AG04449 (cell line): ENCODE measurements around the gene TMCC3.
A peak's percentile ranks its signal among the peaks of the same experiment; 100 is the strongest.

Experiments used
- CTCF ChIA-PET: fragments of 350-600 bp; formaldehyde crosslinking; extraction: SDS; loops from one replicate; lab custom pipeline; 2021; ENCODE audit warnings: antibody characterized with exemption; lab: Yijun Ruan, JAX
- POLR2A ChIA-PET: fragments of 400-600, 350-600 bp; formaldehyde crosslinking; extraction: SDS; loops from one replicate; lab custom pipeline; 2020; ENCODE audit warnings: antibody characterized with exemption, inconsistent platforms; lab: Yijun Ruan, JAX
- DNase-seq: peaks from one replicate; pipeline ENCODE4 v3.0.0-alpha.2; 2010; ENCODE audit warnings: low read depth, low spot score
- H3K4me3 ChIP-seq: 2 replicates; pipeline ENCODE4 v1.5.1; 2011; ENCODE audit warnings: low read depth, mild to moderate bottlenecking, control low read depth, low read length
- CTCF ChIP-seq: IDR thresholded peaks from one replicate; pipeline ENCODE4 v1.5.1; 2011; ENCODE audit warnings: mild to moderate bottlenecking, moderate library complexity, low read length, control low read depth, inconsistent platforms; ENCODE audit not compliant: insufficient read depth; ENCODE audit errors: missing control alignments

Gene TMCC3

GRCh38 chr12:94659346-94659930 is 9.1 kb upstream of the TMCC3 start:
- no peak overlapping the region for H3K4me3 ChIP-seq
- CTCF ChIA-PET: no interaction called here
- TF ChIP-seq CTCF: no peak
- DNase-seq: no peak
- POLR2A ChIA-PET: interaction anchor here (0.6 kb wide), 1 partner anchor 194 kb away, joined by 3 read pairs; no protein-coding TSS in a partner anchor

- TF ChIP-seq CTCF: no peak
- DNase-seq: no peak
- POLR2A ChIA-PET: interaction anchor here (0.6 kb wide), 1 partner anchor 194 kb away, joined by 3 read pairs; no protein-coding TSS in a partner anchor
- H3K4me3 ChIP-seq: no peak overlapping the region
- CTCF ChIA-PET: no interaction called here
These were observed 8.6 kb upstream of the TMCC3 start for GRCh38 chr12:94658931-94659330.

- no peak for DNase-seq
- H3K4me3 ChIP-seq: no peak overlapping the region
- TF ChIP-seq CTCF: no peak
- POLR2A ChIA-PET: interaction anchor here (0.6 kb wide), 1 partner anchor 469 kb away, joined by 3 read pairs; no protein-coding TSS in a partner anchor
- CTCF ChIA-PET: no interaction called here
These were observed 6.2 kb upstream of the TMCC3 start for GRCh38 chr12:94656556-94656955.

GRCh38 chr12:94649349-94650142 is 811 bp downstream of the TMCC3 start:
- CTCF ChIA-PET: interaction anchor here (1.0 kb wide), 1 partner anchor 101 kb away, joined by 3 read pairs; no protein-coding TSS in a partner anchor
- no peak for TF ChIP-seq CTCF
- POLR2A ChIA-PET: no interaction called here
- peak overlapping the region; percentile 29 for H3K4me3 ChIP-seq
- DNase-seq: no peak

- no peak overlapping the region for H3K4me3 ChIP-seq
- TF ChIP-seq CTCF: no peak
These were observed 1.8 kb downstream of the TMCC3 start for GRCh38 chr12:94648578-94648977.

More at GRCh38 chr12:94648578-94648977, 1.8 kb downstream of the TMCC3 start:
- POLR2A ChIA-PET: no interaction called here
- no peak for DNase-seq
- CTCF ChIA-PET: no interaction called here
